A549 (cell line): ENCODE measurements around the gene CCL3.

Source experiments
- EP300 ChIP-seq, 2 experiments: fragments of >200 bp; sonication (Bioruptor Twin); formaldehyde crosslinking; IDR thresholded peaks; 2 replicates in 1 of 2; 3 replicates in 1 of 2; pipeline ENCODE4 v1.6.1; 2016 to 2017
- FOSL2 ChIP-seq, 2 experiments: fragments of 450-650 bp in 1 of 2; fragments of >200 bp in 1 of 2; sonication (Bioruptor Twin) in 1 of 2; formaldehyde crosslinking; IDR thresholded peaks; 2 replicates each; pipeline versions ENCODE4 v1.5.0 to v1.6.1; 2016 to 2020; ENCODE audit warnings: mild to moderate bottlenecking in 1 of 2, moderate library complexity in 1 of 2
- JUNB ChIP-seq: fragments of >200 bp; sonication (Bioruptor Twin); formaldehyde crosslinking; IDR thresholded peaks from 2 replicates; pipeline ENCODE4 v1.6.1; 2016
- MAFK ChIP-seq: fragments of 450-650 bp; IDR thresholded peaks from 2 replicates; pipeline ENCODE4 v1.6.1; 2014; ENCODE audit not compliant: partially characterized antibody
- MAZ ChIP-seq: fragments of 150-350 bp; IDR thresholded peaks from 2 replicates; pipeline ENCODE4 v1.6.1; 2014; ENCODE audit warnings: antibody characterized with exemption, low read depth, low read length, borderline replicate concordance
- PHF8 ChIP-seq: fragments of 200-600 bp; sonication (generic); IDR thresholded peaks from 2 replicates; pipeline ENCODE4 v1.6.1; 2016; ENCODE audit warnings: low read depth, mild to moderate bottlenecking, antibody characterized with exemption, moderate library complexity, borderline replicate concordance
- POLR2A ChIP-seq: IDR thresholded peaks from 2 replicates; pipeline ENCODE4 v1.6.1; 2012; ENCODE audit warnings: mild to moderate bottlenecking, low read length
- RAD21 ChIP-seq, 2 experiments: fragments of >200 bp in 1 of 2; sonication (Bioruptor Twin) in 1 of 2; formaldehyde crosslinking in 1 of 2; IDR thresholded peaks in 1 of 2; conservative IDR thresholded peaks in 1 of 2; 2 replicates in 1 of 2; 3 replicates in 1 of 2; pipeline ENCODE4 v1.6.1; 2012 to 2018; ENCODE audit warnings: inconsistent platforms in 1 of 2
- RCOR1 ChIP-seq: fragments of 150-350 bp; IDR thresholded peaks from 2 replicates; pipeline ENCODE4 v1.6.1; 2014; ENCODE audit warnings: antibody characterized with exemption, low read length, low read depth
- RFX5 ChIP-seq: fragments of 450-650 bp; IDR thresholded peaks from 2 replicates; pipeline ENCODE4 v1.7.1; 2014; ENCODE audit warnings: antibody characterized with exemption, mild to moderate bottlenecking, moderate library complexity
- ZC3H11A ChIP-seq: fragments of 450-650 bp; IDR thresholded peaks from 2 replicates; pipeline ENCODE4 v1.6.1; 2014; ENCODE audit warnings: antibody characterized with exemption, mild to moderate bottlenecking
- TF ChIP-seq, protein P1 (sequence below): fragments of 200-600 bp; sonication (generic); IDR thresholded peaks from 2 replicates; pipeline ENCODE4 v1.6.1; 2016; ENCODE audit warnings: antibody characterized with exemption, mild to moderate bottlenecking, moderate library complexity
- TF ChIP-seq, protein P2 (sequence below): fragments of >200 bp; sonication (Bioruptor Twin); formaldehyde crosslinking; IDR thresholded peaks from 3 replicates; pipeline ENCODE4 v1.5.1; 2016
- TF ChIP-seq, protein P3 (sequence below): IDR thresholded peaks from 2 replicates; pipeline ENCODE4 v1.6.1; 2012

DNA sequence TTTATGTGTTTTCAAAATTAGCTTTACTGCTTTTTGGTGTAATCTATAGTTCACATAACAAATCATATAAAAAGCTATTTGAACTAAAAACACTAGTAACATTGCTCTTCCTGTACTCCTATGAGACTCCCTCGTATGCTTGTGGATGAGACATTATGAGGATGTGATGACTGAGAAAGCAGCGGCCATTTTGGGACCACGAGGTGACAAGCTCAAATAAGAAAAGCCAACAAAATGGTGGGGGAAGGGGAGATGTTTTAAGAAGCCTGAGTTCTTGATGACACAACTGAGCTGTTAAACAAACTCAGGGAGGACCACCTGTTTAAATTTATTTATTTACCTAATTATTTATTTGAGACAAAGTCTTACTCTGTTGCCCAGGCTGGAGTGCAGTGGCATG lies 21.4 kb downstream of the CCL3 start:
- TF ChIP-seq, protein P1, sequence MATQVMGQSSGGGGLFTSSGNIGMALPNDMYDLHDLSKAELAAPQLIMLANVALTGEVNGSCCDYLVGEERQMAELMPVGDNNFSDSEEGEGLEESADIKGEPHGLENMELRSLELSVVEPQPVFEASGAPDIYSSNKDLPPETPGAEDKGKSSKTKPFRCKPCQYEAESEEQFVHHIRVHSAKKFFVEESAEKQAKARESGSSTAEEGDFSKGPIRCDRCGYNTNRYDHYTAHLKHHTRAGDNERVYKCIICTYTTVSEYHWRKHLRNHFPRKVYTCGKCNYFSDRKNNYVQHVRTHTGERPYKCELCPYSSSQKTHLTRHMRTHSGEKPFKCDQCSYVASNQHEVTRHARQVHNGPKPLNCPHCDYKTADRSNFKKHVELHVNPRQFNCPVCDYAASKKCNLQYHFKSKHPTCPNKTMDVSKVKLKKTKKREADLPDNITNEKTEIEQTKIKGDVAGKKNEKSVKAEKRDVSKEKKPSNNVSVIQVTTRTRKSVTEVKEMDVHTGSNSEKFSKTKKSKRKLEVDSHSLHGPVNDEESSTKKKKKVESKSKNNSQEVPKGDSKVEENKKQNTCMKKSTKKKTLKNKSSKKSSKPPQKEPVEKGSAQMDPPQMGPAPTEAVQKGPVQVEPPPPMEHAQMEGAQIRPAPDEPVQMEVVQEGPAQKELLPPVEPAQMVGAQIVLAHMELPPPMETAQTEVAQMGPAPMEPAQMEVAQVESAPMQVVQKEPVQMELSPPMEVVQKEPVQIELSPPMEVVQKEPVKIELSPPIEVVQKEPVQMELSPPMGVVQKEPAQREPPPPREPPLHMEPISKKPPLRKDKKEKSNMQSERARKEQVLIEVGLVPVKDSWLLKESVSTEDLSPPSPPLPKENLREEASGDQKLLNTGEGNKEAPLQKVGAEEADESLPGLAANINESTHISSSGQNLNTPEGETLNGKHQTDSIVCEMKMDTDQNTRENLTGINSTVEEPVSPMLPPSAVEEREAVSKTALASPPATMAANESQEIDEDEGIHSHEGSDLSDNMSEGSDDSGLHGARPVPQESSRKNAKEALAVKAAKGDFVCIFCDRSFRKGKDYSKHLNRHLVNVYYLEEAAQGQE = no peak
- TF ChIP-seq POLR2A (no peak), EP300 (IDR thresholded peaks at IDR 0.05) (no peak), MAZ (no peak), JUNB (no peak), ZC3H11A (no peak), RCOR1 (no peak), FOSL2 (IDR thresholded peaks at IDR 0.05) (no peak), FOSL2 (CRISPR knock-in tag; IDR thresholded peaks at IDR 0.05) (no peak), RAD21 (conservative IDR thresholded peaks at IDR 0.05 in 1 of 2, IDR thresholded peaks at IDR 0.05 in 1 of 2) (no peak), PHF8 (no peak), RFX5 (no peak), MAFK (no peak)
- TF ChIP-seq, protein P2, sequence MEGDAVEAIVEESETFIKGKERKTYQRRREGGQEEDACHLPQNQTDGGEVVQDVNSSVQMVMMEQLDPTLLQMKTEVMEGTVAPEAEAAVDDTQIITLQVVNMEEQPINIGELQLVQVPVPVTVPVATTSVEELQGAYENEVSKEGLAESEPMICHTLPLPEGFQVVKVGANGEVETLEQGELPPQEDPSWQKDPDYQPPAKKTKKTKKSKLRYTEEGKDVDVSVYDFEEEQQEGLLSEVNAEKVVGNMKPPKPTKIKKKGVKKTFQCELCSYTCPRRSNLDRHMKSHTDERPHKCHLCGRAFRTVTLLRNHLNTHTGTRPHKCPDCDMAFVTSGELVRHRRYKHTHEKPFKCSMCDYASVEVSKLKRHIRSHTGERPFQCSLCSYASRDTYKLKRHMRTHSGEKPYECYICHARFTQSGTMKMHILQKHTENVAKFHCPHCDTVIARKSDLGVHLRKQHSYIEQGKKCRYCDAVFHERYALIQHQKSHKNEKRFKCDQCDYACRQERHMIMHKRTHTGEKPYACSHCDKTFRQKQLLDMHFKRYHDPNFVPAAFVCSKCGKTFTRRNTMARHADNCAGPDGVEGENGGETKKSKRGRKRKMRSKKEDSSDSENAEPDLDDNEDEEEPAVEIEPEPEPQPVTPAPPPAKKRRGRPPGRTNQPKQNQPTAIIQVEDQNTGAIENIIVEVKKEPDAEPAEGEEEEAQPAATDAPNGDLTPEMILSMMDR = no peak
- TF ChIP-seq, protein P3, sequence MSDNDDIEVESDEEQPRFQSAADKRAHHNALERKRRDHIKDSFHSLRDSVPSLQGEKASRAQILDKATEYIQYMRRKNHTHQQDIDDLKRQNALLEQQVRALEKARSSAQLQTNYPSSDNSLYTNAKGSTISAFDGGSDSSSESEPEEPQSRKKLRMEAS = no peak
